Esophagus muscularis mucosa (tissue), 4 donors: ENCODE results near the gene RUNX1. TPM values are rescaled to one million over a fixed set of nuclear protein-coding genes. Genes with fewer than 3 reads are reported as not detected.

ENCODE experiments used
- DNase-seq: peaks from one replicate; pipeline ENCODE4 v3.0.0-alpha.2; 2017; ENCODE audit errors: extremely low spot score
- H3K27ac ChIP-seq, 4 donors: fragments of 200-600 bp; sonication (generic); replicated peaks in 1 of 4; 1 replicate in 3 of 4; 2 replicates in 1 of 4; pipeline ENCODE4 v1.5.1; 2016 to 2019; ENCODE audit warnings: mild to moderate bottlenecking in 1 of 4
- H3K27me3 ChIP-seq, 4 donors: fragments of 200-600 bp; sonication (generic); one replicate each; pipeline versions ENCODE4 v1.5.1 to v1.6.0; 2016 to 2019
- H3K36me3 ChIP-seq, 4 donors: fragments of 200-600 bp; sonication (generic); one replicate each; pipeline ENCODE4 v1.5.1; 2016 to 2019
- H3K4me1 ChIP-seq, 4 donors: fragments of 200-600 bp; sonication (generic); one replicate each; pipeline ENCODE4 v1.5.1; 2016 to 2019
- H3K4me3 ChIP-seq, 4 donors: fragments of 200-600 bp; sonication (generic); 1 replicate in 2 of 4; 2 replicates in 2 of 4; pipeline ENCODE4 v1.5.1; 2016 to 2019; ENCODE audit warnings: mild to moderate bottlenecking in 4 of 4, moderate library complexity in 1 of 4
- H3K9me3 ChIP-seq, 4 donors: fragments of 200-600 bp; sonication (generic); 1 replicate in 3 of 4; 2 replicates in 1 of 4; pipeline ENCODE4 v1.5.1; 2016 to 2019
- CTCF ChIP-seq, 3 experiments: fragments of 200-600 bp in 2 of 3; fragments of 450-650 bp in 1 of 3; sonication (generic) in 2 of 3; IDR thresholded peaks; one replicate each; pipeline ENCODE4 v1.5.1; 2017 to 2019; ENCODE audit warnings: antibody characterized with exemption in 3 of 3, mild to moderate bottlenecking in 2 of 3, moderate library complexity in 1 of 3
- EP300 ChIP-seq: sonication (generic); formaldehyde crosslinking; IDR thresholded peaks from one replicate; pipeline ENCODE4 v1.6.1; 2017; ENCODE audit warnings: antibody characterized with exemption
- POLR2A ChIP-seq: fragments of 450-650 bp; IDR thresholded peaks from one replicate; pipeline ENCODE4 v1.6.1; 2017; ENCODE audit warnings: antibody characterized with exemption, moderate library complexity, mild to moderate bottlenecking, low read depth
- POLR2AphosphoS5 ChIP-seq, 2 donors: sonication (generic); formaldehyde crosslinking; IDR thresholded peaks; one replicate each; pipeline ENCODE4 v1.6.1; 2017; ENCODE audit warnings: antibody characterized with exemption in 2 of 2
- WGBS: methylation state at CpG from one replicate; pipeline ENCODE4 v1.1.5; 2018; 5-methylcytosine and 5-hydroxymethylcytosine counted together
- intact Hi-C: fragments of 100-400 bp; cut with DNase I; formaldehyde crosslinking; loops from one replicate; pipeline ENCODE4 v1.15.1; 2023
- total RNA-seq, 4 donors: library from RNA; depleted of rRNA; stranded (reverse); fragments of >200 nt; gene quantifications; one replicate each; pipeline versions ENCODE4 v1.1.0 to v1.2.1, GENCODE V29; 2016

Gene RUNX1
- total RNA-seq, 4 donors from 2014 or later, result 3.7 to 10.9 (median 5.6) TPM

- intact Hi-C loops, result no loop called here
Observed at GRCh38 chr21:34824314-34824713, 224.8 kb downstream of the RUNX1 start.

GRCh38 chr21:34822942-34823341 lies 226.2 kb downstream of the RUNX1 start:
- no peaks in the 10 kb centered on the region for H3K36me3 ChIP-seq
- DNase-seq, result no peak
- peaks cover 0 to 22% (median 0%) of the 10 kb centered on the region in 4 donors for H3K27me3 ChIP-seq
- TF ChIP-seq POLR2A (no peak), CTCF (IDR thresholded peaks at IDR 0.05) (no peak), EP300 (no peak), POLR2AphosphoS5 (IDR thresholded peaks at IDR 0.05) (no peak)
- WGBS, result 91% methylated on average over 6 of the region's 6 CpGs
- intact Hi-C loops, result no loop called here
- H3K27ac ChIP-seq, result no peak overlapping the region
- H3K4me3 ChIP-seq, result no peak overlapping the region
- H3K9me3 ChIP-seq, result no peaks in the 10 kb centered on the region
- no peaks in the 10 kb centered on the region for H3K4me1 ChIP-seq

More at GRCh38 chr21:34824314-34824713, 224.8 kb downstream of the RUNX1 start:
- H3K27me3 ChIP-seq, result peaks cover 0 to 15% (median 0%) of the 10 kb centered on the region in 4 donors
- DNase-seq, result no peak
- H3K9me3 ChIP-seq, result no peaks in the 10 kb centered on the region
- WGBS, result 83% methylated on average over 1 of the region's 1 CpG
- no peak for TF ChIP-seq POLR2A
- no peak for TF ChIP-seq EP300
- no peak for TF ChIP-seq POLR2AphosphoS5 (IDR thresholded peaks at IDR 0.05)
- TF ChIP-seq CTCF (IDR thresholded peaks at IDR 0.05), result no peak
- H3K4me1 ChIP-seq, result no peaks in the 10 kb centered on the region
- H3K4me3 ChIP-seq, result no peak overlapping the region
- H3K27ac ChIP-seq, result no peak overlapping the region
- no peaks in the 10 kb centered on the region for H3K36me3 ChIP-seq

GRCh38 chr21:34822168-34822567 lies 226.9 kb downstream of the RUNX1 start:
- no peaks in the 10 kb centered on the region for H3K36me3 ChIP-seq
- DNase-seq, result no peak
- no peak overlapping the region for H3K4me3 ChIP-seq
- no peaks in the 10 kb centered on the region for H3K9me3 ChIP-seq
- WGBS, result 75% methylated on average over 5 of the region's 5 CpGs
- H3K27me3 ChIP-seq, result peaks cover 0 to 24% (median 0%) of the 10 kb centered on the region in 4 donors
- intact Hi-C loops, result no loop called here
- no peak overlapping the region for H3K27ac ChIP-seq
- TF ChIP-seq EP300 (no peak), CTCF (IDR thresholded peaks at IDR 0.05) (no peak), POLR2AphosphoS5 (IDR thresholded peaks at IDR 0.05) (no peak), POLR2A (no peak)
- H3K4me1 ChIP-seq, result no peaks in the 10 kb centered on the region

GRCh38 chr21:34821717-34822116 lies 227.4 kb downstream of the RUNX1 start:
- WGBS, result 89% methylated on average over 7 of the region's 7 CpGs
- intact Hi-C loops, result no loop called here
- H3K27ac ChIP-seq, result no peak overlapping the region

More at GRCh38 chr21:34821717-34822116, 227.4 kb downstream of the RUNX1 start:
- peaks cover 0 to 24% (median 0%) of the 10 kb centered on the region in 4 donors for H3K27me3 ChIP-seq
- H3K9me3 ChIP-seq, result no peaks in the 10 kb centered on the region
- no peak for TF ChIP-seq CTCF (IDR thresholded peaks at IDR 0.05)
- no peak for TF ChIP-seq POLR2AphosphoS5 (IDR thresholded peaks at IDR 0.05)
- TF ChIP-seq POLR2A, result no peak
- no peak for TF ChIP-seq EP300
- DNase-seq, result no peak
- H3K36me3 ChIP-seq, result no peaks in the 10 kb centered on the region
- no peak overlapping the region for H3K4me3 ChIP-seq
- H3K4me1 ChIP-seq, result no peaks in the 10 kb centered on the region
